Lower leg skin (tissue), 3 donors: Measurements from ENCODE around the gene ASIC1.

Source experiments
- CTCF ChIP-seq, 3 donors: fragments of 450-650 bp; IDR thresholded peaks; one replicate each; pipeline ENCODE4 v1.5.1; 2016; ENCODE audit warnings: antibody characterized with exemption in 3 of 3, mild to moderate bottlenecking in 3 of 3, moderate library complexity in 2 of 3
- POLR2A ChIP-seq, 2 donors: fragments of 450-650 bp; IDR thresholded peaks; one replicate each; pipeline ENCODE4 v1.6.1; 2016 to 2017; ENCODE audit warnings: antibody characterized with exemption in 2 of 2, mild to moderate bottlenecking in 1 of 2, moderate library complexity in 1 of 2

- TF ChIP-seq CTCF (IDR thresholded peaks at IDR 0.05) (no peak), POLR2A (IDR thresholded peaks at IDR 0.05) (no peak)
Observed at GRCh38 chr12:50109319-50109718, 51.9 kb downstream of the ASIC1 start.
